Measurements from ENCODE around the gene ADAM11. TPM values are rescaled to one million over a fixed set of nuclear protein-coding genes. Genes with fewer than 3 reads are reported as not detected.

Gene ADAM11
- total RNA-seq, 4 donors from 2014 or later = 1.2 to 5.5 (median 2.1) TPM

DNA sequence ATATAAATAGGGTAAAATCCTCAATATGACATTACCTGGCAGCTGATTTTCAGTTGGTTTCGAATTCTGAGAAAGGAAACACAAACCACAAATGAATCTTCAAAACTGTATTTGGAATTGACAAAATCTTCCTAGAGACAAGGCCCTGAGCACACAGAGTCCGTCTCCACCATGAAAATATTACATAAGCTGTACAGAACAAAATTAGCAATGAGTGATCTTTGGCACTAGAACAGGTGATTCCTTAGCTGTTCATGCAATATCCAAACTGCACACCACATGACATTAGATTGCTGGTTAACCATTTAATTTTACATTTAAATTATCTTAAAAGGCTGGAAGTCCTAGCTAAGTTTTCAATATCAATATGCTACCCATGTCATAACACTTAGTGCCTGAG is 39.6 kb downstream of the ADAM11 start:
- Histone ChIP-seq H3K9me3 (no peaks in the 10 kb centered on the region), H3K27ac (peak overlapping the region; percentile 81 to 98), H3K4me1 (peaks cover 6 to 12% of the 10 kb centered on the region in 2 donors), H3K4me3 (no peak overlapping the region), H3K36me3 (no peaks in the 10 kb centered on the region), H3K27me3 (no peaks in the 10 kb centered on the region)
- no peak for TF ChIP-seq POLR2A (IDR thresholded peaks at IDR 0.05)
- TF ChIP-seq, protein P1, sequence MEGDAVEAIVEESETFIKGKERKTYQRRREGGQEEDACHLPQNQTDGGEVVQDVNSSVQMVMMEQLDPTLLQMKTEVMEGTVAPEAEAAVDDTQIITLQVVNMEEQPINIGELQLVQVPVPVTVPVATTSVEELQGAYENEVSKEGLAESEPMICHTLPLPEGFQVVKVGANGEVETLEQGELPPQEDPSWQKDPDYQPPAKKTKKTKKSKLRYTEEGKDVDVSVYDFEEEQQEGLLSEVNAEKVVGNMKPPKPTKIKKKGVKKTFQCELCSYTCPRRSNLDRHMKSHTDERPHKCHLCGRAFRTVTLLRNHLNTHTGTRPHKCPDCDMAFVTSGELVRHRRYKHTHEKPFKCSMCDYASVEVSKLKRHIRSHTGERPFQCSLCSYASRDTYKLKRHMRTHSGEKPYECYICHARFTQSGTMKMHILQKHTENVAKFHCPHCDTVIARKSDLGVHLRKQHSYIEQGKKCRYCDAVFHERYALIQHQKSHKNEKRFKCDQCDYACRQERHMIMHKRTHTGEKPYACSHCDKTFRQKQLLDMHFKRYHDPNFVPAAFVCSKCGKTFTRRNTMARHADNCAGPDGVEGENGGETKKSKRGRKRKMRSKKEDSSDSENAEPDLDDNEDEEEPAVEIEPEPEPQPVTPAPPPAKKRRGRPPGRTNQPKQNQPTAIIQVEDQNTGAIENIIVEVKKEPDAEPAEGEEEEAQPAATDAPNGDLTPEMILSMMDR (IDR thresholded peaks at IDR 0.05) = no peak
- intact Hi-C loops (cut with DNase I; ENCODE audit: low total_unique reads) = no loop called here
- DNase-seq = no peak

DNA sequence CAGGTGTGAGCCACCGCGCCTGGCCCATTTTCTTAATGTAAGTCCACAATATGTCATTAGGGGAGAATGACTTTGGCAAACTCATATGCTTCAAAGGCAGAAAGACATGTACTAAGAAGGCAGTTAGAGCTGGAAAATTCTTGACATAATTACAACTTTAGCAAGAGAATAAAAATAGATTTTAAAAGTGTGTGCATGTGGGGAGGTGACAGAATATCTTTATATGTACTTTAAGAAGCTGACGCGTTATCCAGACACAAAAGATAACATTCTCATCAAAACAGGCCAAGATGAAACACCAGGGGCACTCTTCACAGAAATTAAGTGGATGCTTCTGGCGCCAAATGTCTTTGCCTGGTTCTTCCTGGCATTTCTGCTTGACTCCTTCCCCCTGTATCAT is 43.1 kb downstream of the ADAM11 start:
- Histone ChIP-seq H3K4me1 (peaks cover 6 to 16% of the 10 kb centered on the region in 2 donors), H3K4me3 (no peak overlapping the region), H3K27ac (peak overlapping the region; percentile 75 to 98), H3K9me3 (no peaks in the 10 kb centered on the region), H3K27me3 (no peaks in the 10 kb centered on the region), H3K36me3 (no peaks in the 10 kb centered on the region)
- no peak for DNase-seq
- TF ChIP-seq, protein P1 (IDR thresholded peaks at IDR 0.05) = no peak
- no peak for TF ChIP-seq POLR2A (IDR thresholded peaks at IDR 0.05)
- intact Hi-C loops (cut with DNase I; ENCODE audit: low total_unique reads) = no loop called here

DNA sequence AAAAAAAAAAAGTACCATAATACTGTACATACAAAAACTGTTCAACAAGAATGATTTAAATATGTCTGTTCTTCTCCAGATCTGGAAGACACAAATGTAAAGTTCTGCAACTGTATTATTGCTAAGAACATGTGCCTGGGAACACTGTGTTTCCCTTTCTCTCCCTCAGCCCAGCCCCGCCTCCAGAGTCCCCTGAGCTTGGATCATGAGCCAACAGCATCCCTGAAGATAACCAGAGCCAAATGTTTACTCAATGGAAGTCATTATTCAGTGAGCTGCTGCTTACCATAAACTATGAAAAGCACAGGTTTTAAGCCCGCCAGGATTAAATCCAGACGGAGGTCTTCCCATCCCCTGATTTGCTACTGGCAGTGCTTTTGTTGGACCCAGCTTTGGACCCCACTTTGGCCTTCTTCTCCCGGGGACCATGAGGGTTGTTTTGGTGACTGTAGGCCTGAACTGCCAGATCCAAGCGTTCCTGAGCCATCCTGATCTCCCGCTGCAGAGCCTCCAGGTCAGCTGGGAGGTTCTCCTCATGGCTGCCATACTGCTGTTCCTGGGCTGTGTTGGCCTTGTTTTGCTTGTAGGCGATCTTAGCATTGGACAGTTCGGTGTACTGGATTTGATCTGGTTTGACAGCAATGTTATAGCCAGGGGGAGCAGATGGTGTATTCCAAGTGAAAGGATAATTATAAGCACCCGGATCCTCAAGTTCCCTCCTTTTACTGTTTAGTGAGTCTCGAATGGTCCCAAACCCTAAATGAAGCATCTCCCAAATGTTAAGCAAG is 45.7 kb downstream of the ADAM11 start:
- peak overlapping the region; percentile 79 to 98 for H3K27ac ChIP-seq
- no peaks in the 10 kb centered on the region for H3K36me3 ChIP-seq
- intact Hi-C loops (cut with DNase I; ENCODE audit: low total_unique reads) = no loop called here
- peak; percentile 61 to 85 for DNase-seq
- H3K4me3 ChIP-seq = no peak overlapping the region
- H3K9me3 ChIP-seq = no peaks in the 10 kb centered on the region
- H3K27me3 ChIP-seq = no peaks in the 10 kb centered on the region
- no peak for TF ChIP-seq POLR2A (IDR thresholded peaks at IDR 0.05)
- TF ChIP-seq, protein P1 (IDR thresholded peaks at IDR 0.05) = no peak
- H3K4me1 ChIP-seq = peaks cover 6 to 22% of the 10 kb centered on the region in 2 donors

DNA sequence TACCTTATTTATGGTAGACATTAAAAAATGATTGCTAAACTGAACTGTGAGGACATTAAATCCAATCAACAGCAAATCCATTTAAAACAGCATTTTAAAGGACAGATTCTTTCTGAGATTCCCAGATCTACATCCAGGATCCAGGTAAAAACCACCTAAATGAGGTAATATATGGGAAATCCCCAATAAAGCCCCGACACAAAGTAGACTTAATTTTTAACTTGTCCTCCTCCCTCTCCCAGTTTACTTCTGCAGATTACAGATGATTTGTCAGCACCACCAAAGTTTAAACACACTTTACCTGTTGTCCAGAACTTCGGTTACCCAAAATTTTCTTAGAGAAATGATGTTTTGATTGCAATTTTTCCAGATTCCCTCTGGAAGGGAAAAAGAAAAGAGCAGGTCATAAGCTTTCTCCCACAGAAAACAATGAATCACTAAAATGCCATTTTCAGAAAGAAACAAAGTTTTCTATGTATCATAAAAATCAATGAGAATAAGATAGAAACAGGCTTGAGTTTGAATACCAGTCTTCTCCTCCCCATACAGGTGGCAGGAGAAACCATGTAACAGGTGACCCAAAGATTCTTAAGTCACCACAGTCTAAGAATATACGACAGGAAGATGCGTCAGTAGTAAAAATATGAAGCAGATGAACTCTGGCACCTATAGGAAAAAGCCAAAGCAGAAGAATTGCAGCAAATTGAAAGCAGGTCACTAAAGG is 48.5 kb downstream of the ADAM11 start:
- Histone ChIP-seq H3K9me3 (no peaks in the 10 kb centered on the region), H3K4me3 (no peak overlapping the region), H3K4me1 (peaks cover 0 to 21% of the 10 kb centered on the region in 2 donors), H3K36me3 (no peaks in the 10 kb centered on the region), H3K27ac (peak overlapping the region; percentile 79 to 98), H3K27me3 (no peaks in the 10 kb centered on the region)
- intact Hi-C loops (cut with DNase I; ENCODE audit: low total_unique reads) = no loop called here
- TF ChIP-seq POLR2A (IDR thresholded peaks at IDR 0.05) = no peak
- TF ChIP-seq, protein P1 (IDR thresholded peaks at IDR 0.05) = no peak
- DNase-seq = no peak

DNA sequence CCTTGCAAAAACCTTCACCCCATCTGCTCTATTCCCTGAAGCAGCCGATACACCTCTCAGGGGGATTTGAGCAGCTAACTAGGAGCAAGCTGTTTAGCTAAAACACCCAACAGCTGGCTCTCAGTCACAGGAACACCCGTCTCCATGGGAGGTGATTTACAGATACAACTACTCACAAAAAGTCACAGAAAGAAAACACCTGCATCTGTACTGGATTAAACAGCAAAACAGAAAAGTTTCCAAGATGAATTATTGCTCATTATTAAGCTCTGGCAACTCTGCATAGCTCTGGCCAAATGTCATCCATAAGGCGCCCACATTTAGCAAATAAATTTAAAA is 49.0 kb downstream of the ADAM11 start:
- H3K27me3 ChIP-seq = no peaks in the 10 kb centered on the region
- peak overlapping the region; percentile 79 to 98 for H3K27ac ChIP-seq
- no peaks in the 10 kb centered on the region for H3K36me3 ChIP-seq
- peaks cover 0 to 16% of the 10 kb centered on the region in 2 donors for H3K4me1 ChIP-seq
- intact Hi-C loops (cut with DNase I; ENCODE audit: low total_unique reads) = no loop called here
- no peaks in the 10 kb centered on the region for H3K9me3 ChIP-seq
- H3K4me3 ChIP-seq = no peak overlapping the region
- no peak for TF ChIP-seq POLR2A (IDR thresholded peaks at IDR 0.05)
- TF ChIP-seq, protein P1 (IDR thresholded peaks at IDR 0.05) = no peak
- peak in 1 of 2 donors; percentile 74 for DNase-seq
